Naive thymus-derived CD4-positive, alpha-beta T cell (primary cell): ENCODE data around the gene HS2ST1. TPM values are rescaled to one million over a fixed set of nuclear protein-coding genes. Genes with fewer than 3 reads are reported as not detected.
"Not testable (repeated sequence)": the region's sequence is repeated elsewhere in the genome, so short reads cannot be mapped to it uniquely, and the experiment has no call there.

Experiments used
- ATAC-seq: fragments of 150-1000 bp; cut with Tn5 transposase; 2 replicates; pipeline ENCODE4 v1.10.0; 2021; ENCODE audit warnings: mild to moderate bottlenecking, moderate library complexity
- CTCF ChIA-PET: fragments of 350-600 bp; sonication (Branson Sonifier 250); formaldehyde crosslinking; loops from one replicate; lab custom pipeline; 2021; ENCODE audit warnings: antibody characterized with exemption; lab: Charles Lee
- POLR2A ChIA-PET: fragments of 350-600 bp; sonication (Branson Sonifier 250); formaldehyde crosslinking; loops from one replicate; lab custom pipeline; 2021; ENCODE audit warnings: antibody characterized with exemption, inconsistent platforms; lab: Charles Lee
- DNase-seq, 9 donors: peaks; one replicate each; pipeline versions ENCODE4 v3.0.0 to v3.0.0-alpha.2; 2020 to 2022; ENCODE audit warnings: mixed read lengths in 1 of 9
- H3K27ac ChIP-seq: one replicate; pipeline ENCODE4 v1.7.0; 2013; ENCODE audit warnings: mild to moderate bottlenecking, low read depth, low read length, moderate library complexity
- H3K27me3 ChIP-seq, 2 donors: one replicate each; pipeline ENCODE4 v1.7.0; 2013; ENCODE audit warnings: low read length in 2 of 2, mild to moderate bottlenecking in 2 of 2, moderate library complexity in 2 of 2; ENCODE audit not compliant: control insufficient read depth in 2 of 2, insufficient read depth in 2 of 2
- H3K36me3 ChIP-seq, 3 experiments: 1 replicate in 2 of 3; 2 replicates in 1 of 3; pipeline ENCODE4 v1.7.0; 2013; ENCODE audit warnings: low read length in 3 of 3, mild to moderate bottlenecking in 3 of 3, moderate library complexity in 1 of 3; ENCODE audit not compliant: insufficient read depth in 3 of 3, control insufficient read depth in 2 of 3
- H3K4me1 ChIP-seq, 2 donors: one replicate each; pipeline ENCODE4 v1.7.0; 2013; ENCODE audit warnings: low read length in 2 of 2, mild to moderate bottlenecking in 2 of 2, moderate library complexity in 1 of 2; ENCODE audit not compliant: control insufficient read depth in 2 of 2, insufficient read depth in 2 of 2
- H3K4me3 ChIP-seq: 2 replicates; pipeline ENCODE4 v1.7.0; 2013; ENCODE audit warnings: mild to moderate bottlenecking, low read length
- H3K9me3 ChIP-seq, 3 experiments: 1 replicate in 2 of 3; 2 replicates in 1 of 3; pipeline ENCODE4 v1.7.0; 2013; ENCODE audit warnings: low read length in 3 of 3; ENCODE audit not compliant: control insufficient read depth in 2 of 3
- H3K27ac Mint-ChIP-seq, 9 donors: one replicate each; pipeline ENCODE4 v1.8.0; 2020 to 2022; ENCODE audit warnings: mixed read lengths in 9 of 9, mild to moderate bottlenecking in 8 of 9, moderate library complexity in 5 of 9, inconsistent platforms in 2 of 9
- H3K27me3 Mint-ChIP-seq, 5 donors: one replicate each; pipeline ENCODE4 v1.8.0; 2021 to 2022; ENCODE audit warnings: mixed read lengths in 5 of 5, mild to moderate bottlenecking in 1 of 5
- H3K36me3 Mint-ChIP-seq, 5 donors: one replicate each; pipeline ENCODE4 v1.8.0; 2020 to 2022; ENCODE audit warnings: mixed read lengths in 5 of 5, mild to moderate bottlenecking in 3 of 5, inconsistent platforms in 1 of 5
- H3K4me1 Mint-ChIP-seq, 7 donors: one replicate each; pipeline ENCODE4 v1.8.0; 2020 to 2022; ENCODE audit warnings: mixed read lengths in 7 of 7, mild to moderate bottlenecking in 3 of 7, inconsistent platforms in 1 of 7
- H3K4me3 Mint-ChIP-seq, 10 donors: one replicate each; pipeline ENCODE4 v1.8.0; 2020 to 2022; ENCODE audit warnings: mild to moderate bottlenecking in 10 of 10, mixed read lengths in 10 of 10, moderate library complexity in 6 of 10, inconsistent platforms in 2 of 10
- H3K9me3 Mint-ChIP-seq, 11 donors: one replicate each; pipeline ENCODE4 v1.8.0; 2020 to 2022; ENCODE audit warnings: mixed read lengths in 11 of 11, mild to moderate bottlenecking in 4 of 11, inconsistent platforms in 1 of 11, moderate library complexity in 1 of 11
- intact Hi-C, 2 donors: fragments of 100-400 bp; cut with micrococcal nuclease; formaldehyde crosslinking; loops; one replicate each; pipeline ENCODE4 v1.15.1; 2023
- polyA plus RNA-seq, 2 donors: library from polyadenylated mRNA; unstranded; fragments of 300-500 nt; fragmentation: Illumina TruSeq; gene quantifications; one replicate each; pipeline ENCODE4 v1.2.3, GENCODE V29; 2021
- total RNA-seq, 6 experiments: library from RNA in 5 of 6; stranded (reverse) in 5 of 6; gene quantifications; 1 replicate in 5 of 6; 2 replicates in 1 of 6; pipeline ENCODE4 v1.2.3 and lab custom pipeline; 2021 to 2026

Gene HS2ST1
- total and polyA plus RNA-seq, 7 experiments from 2014 or later = 7.1 to 18.3 (median 10.2) TPM

DNA sequence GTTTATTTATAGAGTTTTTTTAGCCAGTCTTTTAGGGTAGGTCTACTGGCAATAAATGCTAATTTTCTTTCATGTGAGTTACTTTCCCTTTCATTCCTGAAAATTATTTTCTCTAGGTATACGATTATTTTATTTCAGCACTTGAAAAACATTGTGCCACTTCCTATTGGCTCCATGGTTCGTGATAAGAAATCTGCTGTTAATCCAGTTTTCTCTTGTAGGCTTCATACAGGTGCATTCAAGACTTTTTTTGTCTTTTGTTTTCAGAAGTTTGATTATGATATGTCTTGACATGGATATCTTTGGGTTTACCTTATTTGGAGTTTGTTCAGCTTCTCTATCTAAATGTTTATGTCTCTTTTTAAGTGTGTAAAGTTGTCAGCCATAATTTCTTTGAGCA, 148.3 kb downstream of the HS2ST1 start:
- H3K4me1 ChIP-seq = peaks cover 0 to 4% of the 10 kb centered on the region in 2 donors
- Mint-ChIP-seq H3K36me3 (peaks cover 7 to 28% (median 21%) of the 10 kb centered on the region in 5 donors), H3K4me1 (peaks cover 7 to 47% (median 37%) of the 10 kb centered on the region in 7 donors), H3K27ac (peak overlapping the region in 2 of 9 donors; percentile 23 to 25), H3K9me3 (peaks cover 0 to 13% (median 4%) of the 10 kb centered on the region in 11 donors), H3K4me3 (no peak overlapping the region), H3K27me3 (no peaks in the 10 kb centered on the region)
- no peaks in the 10 kb centered on the region for H3K36me3 ChIP-seq
- no peaks in the 10 kb centered on the region for H3K9me3 ChIP-seq
- ChIA-PET CTCF (no interaction called here), POLR2A (interaction anchor here (0.6 kb wide), 1 partner anchor 12 kb away, joined by 3 read pairs; no protein-coding TSS in a partner anchor)
- ATAC-seq = no peak
- no peak for DNase-seq
- H3K27me3 ChIP-seq = no peaks in the 10 kb centered on the region
- H3K27ac ChIP-seq = no peak overlapping the region
- intact Hi-C loops = no loop called here
- H3K4me3 ChIP-seq = no peak overlapping the region

GRCh38 chr1:87064309-87064708, 149.9 kb downstream of the HS2ST1 start:
- intact Hi-C loops = no loop called here
- peaks cover 9 to 28% (median 21%) of the 10 kb centered on the region in 5 donors for H3K36me3 Mint-ChIP-seq
- DNase-seq (no peak), ATAC-seq (no peak)
- no peak overlapping the region for H3K27ac Mint-ChIP-seq
- H3K36me3 ChIP-seq = no peaks in the 10 kb centered on the region
- H3K27me3 ChIP-seq = no peaks in the 10 kb centered on the region
- H3K4me3 Mint-ChIP-seq = no peak overlapping the region
- peaks cover 0 to 4% of the 10 kb centered on the region in 2 donors for H3K4me1 ChIP-seq
- CTCF ChIA-PET = interaction anchor here (1.5 to 2.1 kb wide), 2 partner anchors 19 to 21 kb away, joined by 5 read pairs; no protein-coding TSS in a partner anchor
- H3K27ac ChIP-seq = no peak overlapping the region
- H3K4me1 Mint-ChIP-seq = peaks cover 7 to 48% (median 35%) of the 10 kb centered on the region in 7 donors
- H3K27me3 Mint-ChIP-seq = no peaks in the 10 kb centered on the region
- no peaks in the 10 kb centered on the region for H3K9me3 ChIP-seq
- peaks cover 0 to 16% (median 4%) of the 10 kb centered on the region in 11 donors for H3K9me3 Mint-ChIP-seq
- H3K4me3 ChIP-seq = no peak overlapping the region
- POLR2A ChIA-PET = no interaction called here

DNA sequence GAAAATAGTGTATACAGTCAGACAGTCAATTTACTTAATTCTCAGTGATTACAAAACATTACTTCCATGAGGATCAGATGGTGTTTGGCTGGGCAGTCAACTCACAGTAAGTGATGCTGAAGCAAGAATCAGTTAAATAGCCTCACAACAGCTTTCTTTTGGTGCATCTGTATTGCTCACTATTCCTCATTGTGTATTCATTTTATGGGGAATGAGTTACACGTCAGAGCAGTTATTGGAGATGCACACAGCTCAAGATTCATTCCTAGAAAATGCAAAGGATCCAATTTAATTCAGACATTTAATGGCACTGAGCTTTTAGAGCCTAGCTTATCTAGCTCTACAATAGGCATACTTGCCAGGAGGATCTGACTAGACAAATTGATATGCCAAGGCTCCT, 150.6 kb downstream of the HS2ST1 start:
- Mint-ChIP-seq H3K36me3 (peaks cover 9 to 28% (median 21%) of the 10 kb centered on the region in 5 donors), H3K27ac (peak overlapping the region in 1 of 9 donors; percentile 49), H3K4me3 (no peak overlapping the region), H3K9me3 (peaks cover 0 to 16% (median 4%) of the 10 kb centered on the region in 11 donors), H3K4me1 (peaks cover 7 to 43% (median 31%) of the 10 kb centered on the region in 7 donors), H3K27me3 (no peaks in the 10 kb centered on the region)
- DNase-seq (no peak), ATAC-seq (no peak)
- intact Hi-C loops = no loop called here
- Histone ChIP-seq H3K4me1 (peaks cover 0 to 4% of the 10 kb centered on the region in 2 donors), H3K9me3 (no peaks in the 10 kb centered on the region), H3K27me3 (no peaks in the 10 kb centered on the region), H3K36me3 (no peaks in the 10 kb centered on the region), H3K27ac (no peak overlapping the region), H3K4me3 (no peak overlapping the region)
- POLR2A ChIA-PET = no interaction called here
- CTCF ChIA-PET = interaction anchor here (1.5 to 2.1 kb wide), 2 partner anchors 18 to 20 kb away, joined by 5 read pairs; no protein-coding TSS in a partner anchor

DNA sequence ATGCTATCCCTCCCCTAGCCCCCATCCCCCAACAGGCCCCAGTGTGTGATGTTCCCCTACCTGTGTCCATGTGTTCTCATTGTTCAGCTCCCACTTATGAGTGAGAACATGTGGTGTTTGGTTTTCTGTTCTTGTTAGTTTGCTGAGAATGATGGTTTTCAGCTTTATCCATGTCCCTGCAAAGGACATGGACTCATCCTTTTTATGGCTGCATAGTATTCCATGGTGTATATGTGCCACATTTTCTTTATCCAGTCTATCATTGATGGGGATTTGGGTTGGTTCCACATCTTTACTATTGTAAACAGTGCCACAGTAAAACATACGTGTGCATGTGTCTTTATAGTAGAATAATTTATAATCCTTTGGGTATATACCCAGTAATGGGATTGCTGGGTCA, 152.3 kb downstream of the HS2ST1 start:
- DNase-seq, intact Hi-C loops, H3K4me1 ChIP-seq, H3K4me3 ChIP-seq, H3K4me3 Mint-ChIP-seq, H3K27ac ChIP-seq, H3K9me3 ChIP-seq, ATAC-seq, H3K27me3 ChIP-seq, H3K36me3 ChIP-seq, H3K27ac Mint-ChIP-seq, H3K27me3 Mint-ChIP-seq: not testable (repeated sequence)
- peaks cover 9 to 28% (median 21%) of the 10 kb centered on the region in 5 donors for H3K36me3 Mint-ChIP-seq
- peaks cover 7 to 37% (median 24%) of the 10 kb centered on the region in 7 donors for H3K4me1 Mint-ChIP-seq
- POLR2A ChIA-PET = interaction anchor here (1.2 kb wide), 1 partner anchor 163 kb away, joined by 3 read pairs; no protein-coding TSS in a partner anchor
- CTCF ChIA-PET = interaction anchor here (2.1 kb wide), 1 partner anchor 18 kb away, joined by 5 read pairs; no protein-coding TSS in a partner anchor
- peaks cover 0 to 16% (median 4%) of the 10 kb centered on the region in 11 donors for H3K9me3 Mint-ChIP-seq

GRCh38 chr1:87072411-87072810, 158.0 kb downstream of the HS2ST1 start:
- ATAC-seq (no peak), DNase-seq (no peak)
- CTCF ChIA-PET = no interaction called here
- H3K4me3 Mint-ChIP-seq = no peak overlapping the region
- H3K27ac Mint-ChIP-seq = no peak overlapping the region
- peaks cover 4 to 13% (median 6%) of the 10 kb centered on the region in 5 donors for H3K36me3 Mint-ChIP-seq
- H3K9me3 Mint-ChIP-seq = peaks cover 0 to 6% (median 0%) of the 10 kb centered on the region in 11 donors
- POLR2A ChIA-PET = no interaction called here
- Histone ChIP-seq H3K27me3 (no peaks in the 10 kb centered on the region), H3K4me3 (no peak overlapping the region), H3K36me3 (no peaks in the 10 kb centered on the region), H3K9me3 (no peaks in the 10 kb centered on the region), H3K27ac (no peak overlapping the region), H3K4me1 (no peaks in the 10 kb centered on the region)
- no peaks in the 10 kb centered on the region for H3K27me3 Mint-ChIP-seq
- intact Hi-C loops = no loop called here
- peaks cover 0 to 9% (median 3%) of the 10 kb centered on the region in 7 donors for H3K4me1 Mint-ChIP-seq

GRCh38 chr1:87072904-87073303, 158.5 kb downstream of the HS2ST1 start:
- no peaks in the 10 kb centered on the region for H3K27me3 ChIP-seq
- intact Hi-C loops = no loop called here
- H3K27ac ChIP-seq = no peak overlapping the region
- DNase-seq = no peak
- Mint-ChIP-seq H3K27ac (no peak overlapping the region), H3K27me3 (no peaks in the 10 kb centered on the region), H3K9me3 (peaks cover 0 to 3% (median 0%) of the 10 kb centered on the region in 11 donors), H3K4me1 (peaks cover 0 to 8% (median 1%) of the 10 kb centered on the region in 7 donors), H3K4me3 (no peak overlapping the region), H3K36me3 (peaks cover 4 to 15% (median 6%) of the 10 kb centered on the region in 5 donors)
- H3K36me3 ChIP-seq = no peaks in the 10 kb centered on the region
- no peak for ATAC-seq
- ChIA-PET POLR2A (no interaction called here), CTCF (no interaction called here)
- H3K4me1 ChIP-seq = no peaks in the 10 kb centered on the region
- no peaks in the 10 kb centered on the region for H3K9me3 ChIP-seq
- H3K4me3 ChIP-seq = no peak overlapping the region
